ENCODE measurements around the gene TREML2.
"Not testable (repeated sequence)": the region's sequence is repeated elsewhere in the genome, so short reads cannot be mapped to it uniquely, and the experiment has no call there.

The TREML2 gene

GRCh38 chr6:41200901-41201763 lies at the start of gene TREML2:
Gene TREML2, minus strand, starts transcription at chr6:41201149. Its CDS starts 141 bp downstream, at chr6:41201008.
- peak within 1 kb of the TSS; percentile 41 for H3K4me3 ChIP-seq (ENCODE audit: low read depth, low read length)
- DNase-seq (ENCODE audit: low read depth) = no peak
- no peak for TF ChIP-seq CTCF (IDR thresholded peaks at IDR 0.05; ENCODE audit: low read depth, low read length, missing control alignments)

- no peak for DNase-seq (ENCODE audit: low read depth)
- H3K4me3 ChIP-seq (ENCODE audit: low read depth, low read length) = no peak overlapping the region
- TF ChIP-seq CTCF (IDR thresholded peaks at IDR 0.05; ENCODE audit: low read depth, low read length, missing control alignments) = no peak
Observed at GRCh38 chr6:41247882-41248705, 47.1 kb upstream of the TREML2 start.

GRCh38 chr6:41247288-41247865 lies 46.4 kb upstream of the TREML2 start:
- no peak for TF ChIP-seq CTCF (IDR thresholded peaks at IDR 0.05; ENCODE audit: low read depth, low read length, missing control alignments)
- H3K4me3 ChIP-seq (ENCODE audit: low read depth, low read length) = no peak overlapping the region
- DNase-seq (ENCODE audit: low read depth) = no peak

GRCh38 chr6:41246529-41246928 lies 45.6 kb upstream of the TREML2 start:
- not testable (repeated sequence) for DNase-seq (ENCODE audit: low read depth); H3K4me3 ChIP-seq (ENCODE audit: low read depth, low read length)

- H3K4me3 ChIP-seq (ENCODE audit: low read depth, low read length) = no peak overlapping the region
- no peak for TF ChIP-seq CTCF (IDR thresholded peaks at IDR 0.05; ENCODE audit: low read depth, low read length, missing control alignments)
- no peak for DNase-seq (ENCODE audit: low read depth)
Observed at GRCh38 chr6:41239467-41240159, 38.7 kb upstream of the TREML2 start.

GRCh38 chr6:41237128-41237527 lies 36.2 kb upstream of the TREML2 start:
- no peak for DNase-seq (ENCODE audit: low read depth)
- TF ChIP-seq CTCF (IDR thresholded peaks at IDR 0.05; ENCODE audit: low read depth, low read length, missing control alignments) = no peak
- no peak overlapping the region for H3K4me3 ChIP-seq (ENCODE audit: low read depth, low read length)
